ENCODE data around the gene HEXA.

HEXA gene

DNA sequence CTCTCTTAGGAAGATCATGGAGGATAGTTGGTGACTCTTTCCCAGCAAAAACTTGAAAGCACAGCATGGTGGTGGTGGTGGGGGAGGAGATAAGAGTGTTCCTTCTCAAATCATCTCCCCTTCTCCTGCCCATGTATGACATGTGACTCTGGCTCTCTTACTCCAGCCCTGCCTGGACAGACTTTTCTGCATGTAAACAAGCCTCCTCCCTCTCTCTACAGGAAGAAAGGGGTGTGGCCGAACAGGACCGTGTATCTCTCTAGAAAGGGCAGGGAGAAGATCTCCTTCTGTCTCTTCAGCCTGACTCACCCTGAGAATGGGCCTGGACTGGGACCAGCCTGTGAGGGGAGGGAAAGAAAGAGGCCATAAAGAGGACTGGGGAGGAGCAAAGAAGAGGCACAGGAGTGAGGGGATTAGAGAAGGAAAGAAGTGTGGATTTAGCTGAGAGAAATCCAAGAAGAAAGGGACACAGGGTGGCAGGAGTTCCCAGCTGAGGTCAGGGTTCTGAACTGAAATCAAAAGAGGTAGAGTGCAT is 57.3 kb downstream of the HEXA start:
- DNase-seq = no peak

- DNase-seq = no peak
Observed at GRCh38 chr15:72315706-72316370, 60.0 kb downstream of the HEXA start.

DNA sequence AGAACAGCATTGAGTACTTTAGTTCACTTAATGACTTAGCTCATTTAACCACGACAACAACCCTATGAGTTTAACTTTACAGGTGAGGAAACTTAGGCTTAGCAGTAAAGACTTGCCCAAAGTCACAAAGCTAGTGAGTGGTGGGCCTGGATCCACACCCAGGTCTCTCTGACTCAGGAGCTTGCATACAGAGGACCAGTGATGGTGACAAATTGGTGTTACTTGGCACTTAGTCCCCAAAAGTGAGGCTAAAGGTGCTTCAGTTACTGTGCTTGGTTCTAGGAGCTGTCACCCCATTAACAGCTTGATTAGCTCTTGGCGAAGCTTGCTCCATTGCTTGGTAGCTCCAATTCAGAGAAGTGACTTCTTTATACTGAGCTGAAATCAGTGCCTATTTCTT is 61.9 kb downstream of the HEXA start:
- DNase-seq = no peak

- no peak for DNase-seq
Observed at GRCh38 chr15:72313448-72313840, 62.4 kb downstream of the HEXA start.

GRCh38 chr15:72312605-72313447 is 63.0 kb downstream of the HEXA start:
- DNase-seq = peak; percentile 26

DNA sequence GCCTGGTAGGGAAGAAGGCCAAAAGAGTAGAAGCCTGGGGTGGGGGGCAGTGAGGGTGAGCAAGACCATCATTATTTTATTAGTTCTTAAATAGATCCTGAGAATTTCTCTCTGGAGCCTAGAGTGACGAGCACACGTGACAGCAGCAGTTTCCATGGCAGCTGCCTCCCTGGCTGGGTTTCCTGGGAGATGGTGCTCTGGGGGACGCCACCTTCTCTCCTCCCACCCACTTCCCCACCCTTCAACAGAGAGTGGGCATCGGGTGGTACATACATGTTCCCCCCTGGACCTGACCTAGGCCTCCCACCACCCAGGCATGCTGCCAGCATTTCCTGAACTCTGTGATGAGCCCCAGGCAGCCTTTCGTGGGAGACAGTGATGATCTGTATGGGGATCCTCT is 68.8 kb downstream of the HEXA start:
- DNase-seq = no peak

- peak; percentile 18 for DNase-seq
Observed at GRCh38 chr15:72306211-72306785, 69.5 kb downstream of the HEXA start.

DNA sequence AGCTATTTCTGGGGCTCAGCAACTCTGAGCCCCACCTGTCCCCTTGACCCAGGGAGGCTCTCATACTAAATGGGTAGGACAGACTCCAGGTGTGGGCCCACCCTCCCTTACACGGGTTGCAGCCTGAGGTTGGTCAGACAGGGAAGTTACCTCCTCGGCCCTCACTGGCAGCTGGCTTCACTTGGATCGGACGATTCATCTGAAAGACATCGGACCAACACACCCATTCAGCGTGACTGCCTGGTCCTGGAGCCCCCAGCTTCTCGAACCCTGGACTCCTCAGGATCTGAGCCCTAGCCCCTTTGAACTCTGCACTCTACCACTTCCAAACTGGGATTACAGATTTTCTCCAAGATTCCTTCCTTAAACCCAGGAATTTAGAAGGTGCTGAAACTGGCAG is 71.2 kb downstream of the HEXA start:
- DNase-seq = no peak

DNA sequence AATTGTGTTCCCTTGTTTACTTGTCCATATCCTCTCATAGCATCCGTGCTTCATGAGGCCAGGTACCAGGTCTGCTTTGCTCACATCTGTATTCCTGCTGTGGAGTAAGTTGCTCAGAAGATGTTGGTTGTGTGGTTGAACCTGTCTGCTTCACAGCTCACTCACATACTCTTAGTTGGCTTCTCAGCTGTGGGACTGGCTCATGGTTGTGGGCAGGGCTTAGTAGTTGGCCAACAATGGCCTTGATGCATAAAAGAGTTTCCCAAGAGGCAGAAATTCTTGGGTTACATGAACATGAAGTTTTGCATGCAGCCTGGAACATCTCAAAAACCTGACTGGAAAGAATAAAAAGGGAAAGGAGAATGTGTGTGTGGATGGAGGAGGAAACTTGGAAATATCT is 72.9 kb downstream of the HEXA start:
- DNase-seq = no peak

Data from activated CD4-positive, alpha-beta T cell treated with anti-CD3 and anti-CD28 coated beads for 1 hour (primary cell).